ENCODE measurements around the gene PADI2.

PADI2 gene

DNA sequence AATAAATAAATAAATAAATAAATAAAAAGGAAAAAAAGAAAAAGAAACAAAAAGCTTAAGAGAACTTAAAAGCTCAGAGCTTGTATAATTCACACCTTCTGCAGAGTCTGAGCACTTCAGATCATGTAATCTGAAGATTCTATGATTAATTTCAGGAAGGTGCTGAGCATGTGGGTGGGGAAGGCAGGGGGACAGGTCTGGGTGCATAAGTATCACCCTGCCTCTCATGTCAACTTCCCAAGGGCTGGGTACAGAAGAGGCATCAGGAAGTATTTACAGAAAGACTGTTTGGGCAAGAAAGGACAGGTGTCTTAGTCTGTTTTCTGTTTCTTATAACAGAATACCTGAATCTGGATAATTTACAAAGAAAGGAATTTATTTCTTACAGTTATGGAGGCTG lies 20.4 kb upstream of the PADI2 start:
- no peak for DNase-seq (ENCODE audit: low spot score)

DNA sequence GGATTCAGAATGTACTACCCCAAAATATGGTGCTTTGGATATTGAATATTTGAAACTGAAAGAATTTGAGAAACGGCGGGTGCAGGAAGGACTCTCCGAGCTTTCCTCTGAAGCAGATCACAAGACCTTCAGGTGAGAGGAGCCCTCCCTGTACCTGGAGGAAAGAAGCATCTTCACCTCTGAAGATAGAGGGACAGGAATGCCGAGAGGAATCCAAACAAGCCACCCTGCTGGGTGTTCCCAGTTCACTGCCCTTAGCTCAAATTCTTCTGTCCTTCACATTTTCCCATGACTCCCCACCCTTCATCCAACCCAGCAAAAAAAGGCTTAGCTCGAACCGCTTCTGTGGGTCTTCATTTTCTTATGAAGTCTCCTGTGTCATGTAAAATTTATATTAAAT lies 18.2 kb upstream of the PADI2 start:
- no peak for DNase-seq (ENCODE audit: low spot score)

DNA sequence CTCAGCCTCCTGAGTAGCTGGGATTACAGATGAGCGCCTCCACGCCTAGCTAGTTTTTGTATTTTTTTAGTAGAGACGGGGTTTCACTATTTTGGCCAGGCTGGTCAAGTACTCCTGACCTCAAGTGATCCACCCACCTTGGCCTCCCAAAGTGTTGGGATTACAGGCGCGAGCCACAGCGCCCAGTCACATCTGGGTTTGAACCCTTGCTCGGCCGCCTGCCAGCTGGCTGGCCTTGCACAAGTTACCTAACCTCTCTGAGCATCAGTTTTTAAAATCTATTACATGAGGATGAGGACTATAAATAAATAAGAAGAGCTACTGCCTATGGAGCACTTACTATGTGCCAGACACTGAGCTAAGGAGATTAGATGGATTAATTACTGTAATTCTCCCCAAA lies 17.7 kb upstream of the PADI2 start:
- DNase-seq (ENCODE audit: low spot score): no peak

DNA sequence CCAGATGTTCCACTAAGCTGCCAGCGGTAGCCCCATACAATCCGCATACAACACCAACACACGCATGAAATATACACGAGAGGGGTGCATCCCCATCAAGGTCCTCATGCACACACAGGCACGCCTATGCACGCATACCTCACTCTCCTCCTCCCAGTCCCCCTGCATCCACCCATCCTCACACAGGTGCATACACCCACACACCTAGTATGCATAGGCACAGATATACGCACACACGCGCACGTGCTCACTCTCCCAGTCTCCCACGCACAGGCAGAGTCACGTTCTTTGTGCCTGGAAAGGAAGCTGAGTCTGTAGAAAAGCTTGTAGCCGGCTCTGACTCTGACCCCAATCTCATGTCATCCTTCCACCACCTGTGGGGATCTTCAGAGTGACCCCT lies 16.9 kb upstream of the PADI2 start:
- DNase-seq (ENCODE audit: low spot score): no peak

DNA sequence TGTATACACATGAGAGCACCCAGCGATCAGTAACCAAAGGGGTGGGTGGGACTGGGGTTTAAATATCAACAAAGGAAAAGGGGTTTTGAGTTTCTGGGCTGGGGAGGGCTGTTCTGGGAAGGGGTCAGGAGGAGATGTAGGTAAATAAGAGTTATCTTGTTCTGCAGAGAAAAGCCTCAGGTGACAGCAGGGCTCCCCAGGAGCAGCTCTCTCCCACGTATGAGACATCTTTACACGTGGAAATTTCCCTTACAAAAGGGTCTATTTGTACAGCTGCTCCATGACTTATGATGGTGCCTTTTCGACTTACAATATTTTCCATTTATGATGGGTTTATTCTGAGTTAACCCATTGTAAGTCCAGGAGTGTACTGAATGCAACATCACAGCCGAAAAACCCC lies 16.3 kb upstream of the PADI2 start:
- no peak for DNase-seq (ENCODE audit: low spot score)

DNA sequence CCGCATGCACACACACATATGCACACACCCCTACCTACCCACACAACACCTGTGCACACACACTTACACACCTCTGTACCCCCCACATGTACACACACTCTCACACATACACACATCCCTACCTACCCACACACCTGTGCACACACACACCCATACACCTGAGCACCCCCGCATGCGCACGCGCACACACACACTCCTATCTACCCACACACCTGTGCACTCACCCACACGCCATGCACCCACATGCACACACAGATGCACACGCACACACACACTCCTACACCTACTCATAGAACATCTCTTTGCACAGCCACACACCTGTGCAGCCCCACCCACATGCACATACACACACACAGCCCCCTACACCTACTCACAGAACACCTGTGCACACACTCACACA lies 15.5 kb upstream of the PADI2 start:
- DNase-seq (ENCODE audit: low spot score): no peak

DNA sequence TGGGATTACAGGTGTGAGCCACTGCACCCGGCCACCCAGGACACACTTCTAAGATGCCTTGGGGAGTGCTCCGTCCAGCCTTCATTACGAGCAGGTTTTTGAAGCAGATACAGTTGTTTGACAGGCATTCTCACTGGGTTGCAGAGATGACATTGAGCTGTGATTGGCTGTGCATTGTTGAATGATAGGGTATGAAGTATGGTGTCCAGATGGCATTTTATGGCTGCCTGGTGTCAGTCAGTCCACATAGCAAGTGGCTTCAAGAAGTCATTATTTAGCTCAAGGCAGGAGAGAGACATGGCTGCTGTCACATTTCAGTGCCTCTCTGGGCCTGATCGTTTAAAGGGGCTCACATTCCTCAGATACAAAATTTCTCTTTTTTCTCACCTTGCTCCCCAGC lies 14.8 kb upstream of the PADI2 start:
- DNase-seq (ENCODE audit: low spot score): no peak

DNA sequence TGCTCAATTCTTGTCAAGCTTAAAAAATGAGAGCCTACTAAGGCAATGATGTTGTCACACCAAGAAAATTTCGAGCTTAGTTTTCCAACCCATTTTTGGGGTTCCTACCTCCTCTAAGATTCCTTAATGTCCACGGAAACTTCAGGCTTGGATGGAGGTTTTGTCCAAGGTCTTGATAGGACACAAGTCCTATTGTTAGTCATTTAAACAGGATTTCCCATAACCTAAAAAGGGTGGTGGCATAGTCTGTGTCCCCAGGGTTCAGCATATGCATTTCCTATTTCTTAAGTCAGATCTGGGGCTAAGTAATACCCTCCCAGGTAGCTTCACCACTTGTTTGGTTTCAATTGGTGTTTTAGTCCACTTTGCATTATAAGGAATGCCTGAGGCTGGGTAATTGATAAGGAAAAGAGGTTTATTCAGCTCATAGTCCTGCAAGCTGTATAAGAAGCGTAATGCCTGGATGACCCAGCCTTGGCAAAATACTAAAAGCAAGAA lies 10.9 kb upstream of the PADI2 start:
- no peak for DNase-seq (ENCODE audit: low spot score)

DNA sequence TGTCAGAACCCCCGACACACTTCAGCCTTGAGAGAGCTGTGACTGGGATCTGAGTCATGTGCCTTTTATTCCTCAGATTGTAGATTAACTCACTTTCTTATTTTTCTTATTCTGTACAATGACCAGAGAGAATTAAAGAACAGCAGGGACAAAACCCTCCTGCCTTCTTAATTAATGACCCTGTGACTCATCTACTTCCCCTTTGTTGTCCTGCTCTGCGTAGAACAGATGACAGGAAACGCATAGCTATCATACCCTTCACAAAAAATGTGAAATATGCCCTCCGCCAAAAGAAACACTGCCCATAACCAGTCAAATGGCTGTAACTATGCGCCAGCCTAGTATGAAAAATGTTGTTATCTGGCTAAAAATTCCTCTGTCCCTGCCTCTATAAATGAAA lies 9.1 kb upstream of the PADI2 start:
- DNase-seq (ENCODE audit: low spot score): no peak

DNA sequence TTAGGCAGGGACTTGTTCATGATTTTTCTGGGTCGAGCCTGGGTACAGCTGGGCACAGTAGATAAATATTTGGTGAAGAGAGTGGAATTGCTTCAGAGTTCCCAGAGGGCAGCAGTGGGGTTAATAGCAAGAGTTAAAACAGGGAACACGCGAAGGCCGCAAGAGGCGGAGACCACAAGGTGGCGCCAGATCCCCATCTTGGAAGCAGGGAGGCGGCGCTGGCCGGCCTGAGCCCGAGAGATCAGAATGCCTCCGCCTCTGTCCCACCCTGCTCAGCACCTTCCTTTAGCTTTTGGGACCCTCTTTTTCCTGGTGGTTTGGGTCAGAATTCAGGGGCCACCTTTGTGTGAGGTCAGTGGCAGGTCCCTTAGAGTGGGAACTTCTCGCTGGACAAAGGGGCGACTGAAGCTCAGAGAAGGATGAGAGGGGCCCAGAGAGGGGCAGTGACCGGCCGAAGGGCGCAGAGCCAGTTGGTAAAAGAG lies 6.5 kb upstream of the PADI2 start:
- DNase-seq (ENCODE audit: low spot score): peak; percentile 73

DNA sequence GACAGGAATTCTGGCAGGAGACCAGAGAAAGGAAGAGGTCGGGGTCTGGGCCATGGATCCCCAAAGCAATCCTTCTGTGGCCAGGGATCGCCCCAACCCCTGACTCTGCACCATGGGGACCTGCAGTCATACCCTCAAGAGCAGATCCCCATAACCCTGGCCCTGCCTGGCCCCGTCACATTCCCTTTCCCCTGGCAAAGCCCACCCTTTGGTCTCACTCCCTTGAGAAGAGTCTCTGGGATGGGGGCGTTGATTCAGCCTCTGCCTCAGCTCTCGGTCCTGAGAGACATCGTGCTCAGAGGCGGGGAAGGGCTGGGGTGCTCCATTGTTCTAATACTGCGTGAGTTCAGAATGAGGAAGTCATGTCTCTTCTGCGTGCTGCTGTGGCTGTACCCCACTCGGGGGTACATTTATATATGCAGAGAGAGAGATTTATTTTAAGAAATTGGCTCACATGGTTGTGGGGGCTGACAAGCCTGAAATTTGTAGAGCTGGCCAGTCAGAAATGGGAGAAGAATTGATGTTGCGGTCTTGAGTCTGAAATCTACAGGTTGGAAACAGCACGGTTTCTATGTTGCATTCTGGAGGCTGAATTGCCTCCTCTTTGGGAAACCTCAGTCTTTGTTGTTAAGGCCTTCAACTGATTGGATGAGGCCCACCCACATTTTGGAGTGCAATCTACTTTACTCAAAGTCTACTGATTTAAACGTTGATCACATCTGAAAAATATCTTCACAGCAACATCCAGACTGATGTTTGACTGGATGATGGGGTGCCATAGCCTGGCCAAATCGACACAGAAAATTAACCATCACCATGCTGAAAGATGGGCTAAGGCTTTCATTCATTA lies 4.2 kb upstream of the PADI2 start:
- no peak for DNase-seq (ENCODE audit: low spot score)

DNA sequence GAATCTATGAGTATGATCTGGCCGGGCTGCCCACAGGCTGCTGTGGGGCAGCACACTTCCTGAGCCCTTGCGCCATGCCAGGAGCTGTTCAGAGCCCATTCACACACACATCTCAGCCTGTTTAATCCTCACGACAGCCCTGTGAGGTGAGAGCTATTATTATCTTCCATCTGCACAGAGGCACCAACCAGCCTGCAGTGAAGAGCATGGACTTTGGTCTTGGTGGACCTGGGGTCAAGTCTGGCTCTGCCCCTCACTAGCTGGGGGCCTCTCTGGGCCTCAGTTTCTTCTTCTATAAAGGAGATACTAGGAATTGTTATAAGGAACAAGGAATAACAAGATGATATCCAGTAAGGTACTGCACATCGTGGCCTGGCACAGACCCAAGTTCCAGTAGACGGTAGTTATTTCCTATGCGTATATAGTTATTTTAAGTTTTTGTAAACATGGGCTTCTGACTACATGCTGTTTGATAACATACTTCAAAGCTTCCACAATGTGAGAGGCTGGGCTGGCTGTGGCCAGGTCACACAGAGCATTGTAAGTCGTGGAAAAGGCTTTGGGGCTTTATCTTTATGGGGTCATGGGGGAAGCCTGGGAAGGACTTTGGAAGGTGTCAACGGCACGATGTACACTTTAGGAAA lies 3.4 kb upstream of the PADI2 start:
- DNase-seq (ENCODE audit: low spot score): no peak

DNA sequence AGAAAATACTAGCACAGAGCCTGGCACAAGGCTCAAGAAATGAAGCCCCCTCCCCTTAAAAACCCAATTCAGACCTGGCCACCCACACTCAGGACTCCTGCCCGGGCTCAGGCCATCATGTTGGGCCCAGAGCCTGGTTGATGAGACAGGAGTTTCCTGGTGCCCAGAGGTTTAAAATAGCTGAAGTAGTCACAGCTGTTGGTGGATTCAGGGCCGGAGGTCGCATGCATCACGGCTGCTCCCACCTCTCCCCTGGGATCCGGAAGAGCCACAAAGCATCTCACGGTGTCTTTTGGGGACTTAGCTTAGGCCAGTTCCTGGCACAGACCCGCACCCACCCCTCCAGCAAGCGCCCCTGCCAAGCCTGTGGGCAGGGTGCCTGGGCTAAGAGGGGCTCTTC lies 2.6 kb upstream of the PADI2 start:
- DNase-seq (ENCODE audit: low spot score): no peak

DNA sequence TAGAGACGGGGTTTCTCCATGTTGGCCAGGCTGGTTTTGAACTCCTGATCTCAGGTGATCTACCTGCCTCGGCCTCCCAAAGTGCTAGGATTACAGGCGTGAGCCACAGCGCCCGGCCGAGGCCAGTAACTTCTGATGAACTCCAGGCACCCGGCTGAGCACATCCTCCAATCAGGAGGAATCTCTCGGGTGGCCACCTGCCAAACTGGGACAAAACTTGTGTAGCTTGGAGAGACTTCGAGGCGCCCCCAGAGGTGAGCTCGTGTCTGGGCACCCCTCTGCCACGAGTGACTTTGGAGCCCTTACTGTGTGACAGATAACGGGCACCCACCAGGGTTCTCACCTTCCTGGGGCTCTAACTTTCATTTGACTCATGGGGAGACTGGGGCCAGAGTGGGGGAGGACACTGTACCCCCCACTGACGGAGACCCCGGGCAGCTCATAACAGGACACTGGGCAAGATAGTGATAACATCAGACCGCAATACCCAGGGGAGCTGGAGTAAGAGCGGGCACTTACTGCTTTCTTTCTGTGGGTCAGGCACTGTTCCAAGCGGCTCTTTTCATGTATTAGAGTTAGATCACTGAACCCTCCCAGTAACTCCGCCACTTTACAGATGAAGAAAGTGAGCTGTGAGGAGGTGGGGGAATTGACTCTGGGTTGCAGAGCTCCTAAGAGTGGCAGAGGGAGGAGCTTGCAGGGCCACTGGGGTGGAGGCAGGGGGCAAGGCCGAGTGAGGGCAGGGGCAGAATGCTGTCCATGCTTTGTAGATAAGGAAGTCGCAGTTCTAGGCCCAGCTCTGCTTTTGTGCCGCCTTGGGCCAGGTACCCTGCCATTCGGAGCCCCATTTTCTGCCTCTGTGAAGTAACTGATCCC lies 1.9 kb upstream of the PADI2 start:
- DNase-seq (ENCODE audit: low spot score): no peak

DNA sequence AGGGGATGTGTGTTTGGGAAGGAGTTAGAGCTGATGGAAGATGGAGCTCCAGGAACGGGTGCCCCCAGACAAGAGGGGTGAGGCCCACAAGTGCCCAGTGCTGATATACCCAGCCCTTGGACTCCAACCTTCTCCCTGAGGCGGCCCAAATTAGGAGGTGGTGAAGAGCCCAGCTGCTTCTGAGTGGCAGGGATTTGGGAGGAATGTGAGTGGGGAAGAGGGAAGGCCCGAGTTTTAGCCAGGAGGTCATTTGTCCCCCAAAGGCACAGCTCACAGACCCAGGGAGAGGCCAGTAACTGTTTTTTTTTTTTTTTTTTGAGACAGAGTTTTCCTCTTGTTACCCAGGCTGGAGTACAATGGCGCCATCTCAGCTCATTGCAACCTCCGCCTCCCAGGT lies 1.2 kb upstream of the PADI2 start:
- DNase-seq (ENCODE audit: low spot score): no peak

DNA sequence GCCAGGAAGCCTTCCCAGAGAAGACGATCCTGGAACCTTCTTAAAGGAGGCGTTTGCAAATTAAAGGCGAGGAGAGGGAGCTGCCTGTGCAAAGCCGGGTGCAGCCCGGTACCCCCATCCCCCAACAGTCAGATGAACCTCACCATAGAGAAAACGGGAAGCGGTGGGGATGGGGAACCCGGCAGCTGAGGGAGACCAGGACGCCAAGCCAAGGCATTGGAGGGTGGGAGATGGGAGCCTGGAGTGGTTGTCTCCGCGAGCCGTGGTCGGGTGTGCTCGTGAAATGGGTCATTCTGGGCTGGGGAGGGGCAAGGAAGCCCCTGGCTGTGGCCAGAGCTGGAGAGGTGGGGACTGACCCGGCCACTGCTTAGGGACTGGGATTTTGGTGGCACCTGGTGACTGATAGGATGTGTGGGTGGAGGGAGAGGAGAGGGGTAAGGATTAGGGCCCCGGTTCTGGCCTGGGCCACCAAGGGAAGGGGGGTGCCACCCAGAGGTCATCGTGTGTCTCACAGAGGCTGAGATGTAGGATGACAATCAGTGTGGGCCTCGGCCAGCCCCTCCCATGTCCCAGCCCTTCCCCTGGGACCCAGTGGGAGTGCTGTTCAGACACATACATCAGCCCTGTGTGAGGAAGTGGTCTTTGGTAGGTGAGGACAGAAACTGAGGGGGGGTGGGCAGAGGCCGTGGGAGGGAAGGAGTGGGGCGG lies 676 bp upstream of the PADI2 start:
- no peak for DNase-seq (ENCODE audit: low spot score)

DNA sequence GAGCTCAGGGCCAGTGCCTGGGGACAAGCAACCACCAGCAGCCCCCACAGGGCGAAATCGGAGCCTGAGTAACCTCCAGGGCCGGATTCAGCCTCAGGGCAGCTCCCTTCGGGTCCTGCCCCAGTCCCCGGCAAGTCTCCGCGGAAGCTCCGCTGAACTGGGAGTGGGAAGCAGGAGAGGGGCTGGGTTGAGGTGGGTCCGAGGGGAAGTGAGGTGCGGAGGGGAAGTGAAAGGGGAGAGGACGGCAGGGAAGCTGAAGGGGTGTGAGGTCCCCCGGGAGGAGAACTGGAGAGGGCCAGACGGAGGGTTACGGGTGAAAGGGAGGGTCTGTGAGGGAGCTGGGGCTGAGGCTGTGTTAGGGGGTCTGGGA lies 560 bp downstream of the PADI2 start:
- DNase-seq (ENCODE audit: low spot score): no peak

DNA sequence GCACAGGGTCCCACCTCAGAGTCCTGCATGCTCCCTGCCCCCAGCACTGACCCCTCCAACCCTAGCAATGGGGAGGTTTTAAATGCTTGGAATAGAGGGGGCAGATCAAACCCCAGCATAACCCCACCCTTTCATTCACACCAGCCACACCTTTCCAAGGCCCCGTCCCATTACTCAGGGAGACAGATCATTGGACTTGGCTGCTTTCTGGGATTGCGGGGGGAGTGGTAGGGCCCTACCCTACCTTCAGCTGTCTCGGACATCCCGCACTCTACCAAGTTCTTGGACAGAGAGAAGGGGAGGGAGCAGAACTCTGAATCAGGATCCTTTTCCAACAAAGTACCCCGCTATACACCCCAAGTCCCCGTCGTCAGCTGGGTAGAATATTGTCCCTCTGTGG lies 983 bp downstream of the PADI2 start:
- DNase-seq (ENCODE audit: low spot score): no peak

DNA sequence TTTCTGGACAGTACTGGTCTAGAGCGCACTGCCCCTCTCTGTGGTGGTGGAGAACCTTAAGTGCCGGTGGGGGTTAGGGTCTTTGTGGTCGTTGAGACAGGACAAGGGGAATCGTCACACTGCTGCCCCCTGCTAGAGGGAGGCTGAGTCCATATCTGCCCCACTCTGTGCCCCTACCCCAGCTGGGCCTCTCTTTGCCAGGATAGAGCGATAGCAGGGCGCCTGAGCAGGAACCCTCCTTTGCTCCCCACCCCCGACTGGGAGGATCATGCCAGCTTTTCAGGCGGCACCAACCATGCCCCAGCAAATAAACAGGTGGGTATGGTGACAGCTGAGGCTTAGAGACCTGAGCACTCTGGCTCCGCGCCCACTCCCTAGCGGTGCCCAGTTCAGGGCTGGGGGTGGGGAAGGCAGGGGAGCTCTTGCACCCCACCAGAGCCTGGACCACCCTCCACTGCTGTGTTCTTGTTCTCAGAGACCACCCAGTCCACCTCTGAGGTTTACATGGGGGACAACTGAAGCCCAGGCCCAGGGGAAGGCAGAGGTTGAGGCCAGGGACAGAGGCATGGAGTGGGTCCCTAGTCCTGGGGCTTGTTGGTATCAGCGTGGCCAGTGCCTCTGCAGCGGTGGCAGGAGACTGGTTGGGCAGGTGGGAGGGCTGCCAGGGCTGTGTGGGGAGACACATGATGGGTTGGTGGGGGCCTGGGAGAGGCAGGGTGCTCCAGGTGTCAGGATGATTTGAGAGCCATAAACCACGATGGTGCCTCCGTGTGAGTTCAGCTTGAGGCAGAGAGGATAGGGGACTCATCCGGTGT lies 1.6 kb downstream of the PADI2 start:
- no peak for DNase-seq (ENCODE audit: low spot score)

DNA sequence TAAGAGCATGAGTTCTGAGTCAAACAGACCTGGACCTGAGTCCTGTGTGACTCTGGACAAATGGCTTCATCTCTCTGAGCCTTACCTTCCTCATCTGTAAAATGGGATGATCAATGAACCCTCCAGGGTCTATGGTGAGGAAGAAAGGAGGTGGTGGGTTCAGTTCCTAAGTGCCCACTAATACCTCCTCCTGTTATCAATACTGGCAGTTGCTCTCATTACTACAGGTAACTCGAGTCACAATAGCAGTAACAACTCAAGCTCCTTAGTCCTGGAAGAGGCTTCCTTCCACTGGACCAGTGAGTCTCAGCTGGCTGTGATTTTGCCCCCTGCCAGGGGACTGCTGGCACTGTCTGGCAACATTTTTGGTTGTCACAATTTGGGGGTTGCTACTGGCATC lies 2.6 kb downstream of the PADI2 start:
- DNase-seq (ENCODE audit: low spot score): no peak

DNA sequence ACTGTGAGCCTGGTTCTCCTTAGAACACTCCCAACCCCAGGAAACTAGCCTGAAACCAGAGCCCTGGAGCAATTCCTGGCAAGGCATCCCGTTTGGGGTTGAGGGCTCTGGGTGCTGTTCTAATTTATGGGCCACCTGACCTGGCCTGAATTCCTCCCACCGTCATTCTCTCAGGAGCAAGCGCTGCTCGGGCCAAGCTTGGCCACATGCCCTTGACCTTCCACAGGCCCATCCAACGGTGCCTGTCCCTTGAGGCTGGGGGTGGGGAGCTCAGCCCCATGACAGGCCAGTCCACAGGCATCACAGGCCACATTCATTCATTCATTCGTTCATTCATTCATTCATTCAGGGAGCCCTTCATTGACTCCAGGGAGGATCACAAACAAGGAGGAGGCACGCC lies 5.3 kb downstream of the PADI2 start:
- no peak for DNase-seq (ENCODE audit: low spot score)

Measured in CD4-positive, alpha-beta T cell treated with Interleukin-15 for 4 hours (primary cell).